Activated B cell treated with CpG ODN at 0.5 μM for 24 hours (primary cell): ENCODE data around the gene ZNF521. TPM values are rescaled to one million over a fixed set of nuclear protein-coding genes. Genes with fewer than 3 reads are reported as not detected.

Experiments
- ATAC-seq: fragments of 200-7000 bp; cut with Tn5 transposase; one replicate; pipeline ENCODE4 v1.10.0; 2021; ENCODE audit warnings: low read depth, mild to moderate bottlenecking, moderate library complexity
- CTCF ChIA-PET: fragments of 350-600 bp; sonication (Branson Sonifier 250); formaldehyde crosslinking; loops from one replicate; lab custom pipeline; 2021; ENCODE audit warnings: antibody characterized with exemption; lab: Charles Lee
- POLR2A ChIA-PET: fragments of 350-600 bp; sonication (Branson Sonifier 250); formaldehyde crosslinking; loops from one replicate; lab custom pipeline; 2021; ENCODE audit warnings: antibody characterized with exemption; lab: Charles Lee
- DNase-seq: peaks from one replicate; pipeline ENCODE4 v3.0.0; 2022
- H3K27ac Mint-ChIP-seq: one replicate; pipeline ENCODE4 v1.8.0; 2020; ENCODE audit warnings: mixed read lengths
- H3K27me3 Mint-ChIP-seq: one replicate; pipeline ENCODE4 v1.8.0; 2021; ENCODE audit warnings: mixed read lengths
- H3K36me3 Mint-ChIP-seq: one replicate; pipeline ENCODE4 v1.8.0; 2021; ENCODE audit warnings: low read depth, mixed read lengths
- H3K4me1 Mint-ChIP-seq: one replicate; pipeline ENCODE4 v1.8.0; 2021; ENCODE audit warnings: mixed read lengths
- H3K4me3 Mint-ChIP-seq: one replicate; pipeline ENCODE4 v1.8.0; 2020; ENCODE audit warnings: mild to moderate bottlenecking, mixed read lengths
- H3K9me3 Mint-ChIP-seq: one replicate; pipeline ENCODE4 v1.8.0; 2020; ENCODE audit warnings: mixed read lengths
- CTCF ChIP-seq: fragments of 200-600 bp; IDR thresholded peaks from one replicate; pipeline ENCODE4 v1.8.0; 2022; ENCODE audit warnings: antibody characterized with exemption, mild to moderate bottlenecking
- intact Hi-C: fragments of 100-400 bp; cut with micrococcal nuclease; formaldehyde crosslinking; loops from one replicate; pipeline ENCODE4 v1.15.1; 2024
- total RNA-seq: library from RNA; stranded (reverse); gene quantifications from 2 replicates; pipeline ENCODE4 v1.2.3, GENCODE V29; 2022

ZNF521 gene
- total RNA-seq, 1 donor from 2014 or later = 0.16 TPM

GRCh38 chr18:25136416-25137196, 215.4 kb downstream of the ZNF521 start:
- Mint-ChIP-seq H3K4me3 (no peak overlapping the region), H3K9me3 (no peaks in the 10 kb centered on the region), H3K4me1 (no peaks in the 10 kb centered on the region), H3K27ac (no peak overlapping the region), H3K27me3 (peaks cover 2% of the 10 kb centered on the region), H3K36me3 (no peaks in the 10 kb centered on the region)
- intact Hi-C loops = no loop called here
- no peak for DNase-seq
- ATAC-seq = no peak
- ChIA-PET CTCF (no interaction called here), POLR2A (no interaction called here)
- TF ChIP-seq CTCF = no peak

- ChIA-PET POLR2A (no interaction called here), CTCF (no interaction called here)
- ATAC-seq (no peak), DNase-seq (no peak)
- H3K9me3 Mint-ChIP-seq = no peaks in the 10 kb centered on the region
- TF ChIP-seq CTCF = no peak
- intact Hi-C loops = no loop called here
- H3K36me3 Mint-ChIP-seq = no peaks in the 10 kb centered on the region
- H3K4me3 Mint-ChIP-seq = no peak overlapping the region
- H3K27ac Mint-ChIP-seq = no peak overlapping the region
- H3K4me1 Mint-ChIP-seq = no peaks in the 10 kb centered on the region
- peaks cover 2% of the 10 kb centered on the region for H3K27me3 Mint-ChIP-seq
Observed at GRCh38 chr18:25134861-25135260, 217.1 kb downstream of the ZNF521 start.

- DNase-seq = no peak
- Mint-ChIP-seq H3K27me3 (peaks cover 2% of the 10 kb centered on the region), H3K36me3 (no peaks in the 10 kb centered on the region), H3K4me1 (no peaks in the 10 kb centered on the region), H3K4me3 (no peak overlapping the region), H3K9me3 (no peaks in the 10 kb centered on the region), H3K27ac (no peak overlapping the region)
- ATAC-seq = no peak
- TF ChIP-seq CTCF = no peak
- intact Hi-C loops = no loop called here
- ChIA-PET POLR2A (no interaction called here), CTCF (no interaction called here)
Observed at GRCh38 chr18:25133879-25134278, 218.1 kb downstream of the ZNF521 start.

GRCh38 chr18:25132786-25133496, 219.0 kb downstream of the ZNF521 start:
- DNase-seq (no peak), ATAC-seq (no peak)
- Mint-ChIP-seq H3K27ac (no peak overlapping the region), H3K4me1 (no peaks in the 10 kb centered on the region), H3K36me3 (no peaks in the 10 kb centered on the region), H3K9me3 (no peaks in the 10 kb centered on the region), H3K4me3 (no peak overlapping the region), H3K27me3 (peaks cover 4% of the 10 kb centered on the region)
- TF ChIP-seq CTCF = no peak
- intact Hi-C loops = no loop called here
- POLR2A ChIA-PET = no interaction called here
- CTCF ChIA-PET = no interaction called here

GRCh38 chr18:25126751-25127150, 225.2 kb downstream of the ZNF521 start:
- Mint-ChIP-seq H3K27me3 (peaks cover 2% of the 10 kb centered on the region), H3K4me3 (no peak overlapping the region), H3K27ac (no peak overlapping the region), H3K9me3 (no peaks in the 10 kb centered on the region), H3K4me1 (no peaks in the 10 kb centered on the region), H3K36me3 (no peaks in the 10 kb centered on the region)
- CTCF ChIA-PET = no interaction called here
- ATAC-seq (no peak), DNase-seq (no peak)
- intact Hi-C loops = no loop called here
- POLR2A ChIA-PET = no interaction called here
- no peak for TF ChIP-seq CTCF
